Liver (tissue), 9 donors: ENCODE data around the gene RNF13. TPM values are rescaled to one million over a fixed set of nuclear protein-coding genes. Genes with fewer than 3 reads are reported as not detected.

Experiments used
- DNase-seq: peaks from one replicate; pipeline ENCODE4 v3.0.0-alpha.2; 2017; ENCODE audit warnings: low spot score
- H3K27ac ChIP-seq, 2 donors: one replicate each; pipeline ENCODE4 v1.7.0; 2013; ENCODE audit warnings: inconsistent platforms in 2 of 2, low read length in 2 of 2, control low read depth in 1 of 2, low read depth in 1 of 2, mild to moderate bottlenecking in 1 of 2
- H3K27me3 ChIP-seq, 4 donors: one replicate each; pipeline versions ENCODE4 v1.6.1 to v1.7.0; 2013; ENCODE audit warnings: low read length in 3 of 4, inconsistent platforms in 1 of 4, mild to moderate bottlenecking in 1 of 4, moderate library complexity in 1 of 4; ENCODE audit not compliant: control insufficient read depth in 4 of 4, insufficient read depth in 4 of 4
- H3K36me3 ChIP-seq, 4 donors: one replicate each; pipeline versions ENCODE4 v1.6.1 to v1.7.0; 2013; ENCODE audit warnings: low read length in 3 of 4, mild to moderate bottlenecking in 3 of 4, low read depth in 1 of 4, moderate library complexity in 1 of 4; ENCODE audit not compliant: control insufficient read depth in 4 of 4, insufficient read depth in 3 of 4
- H3K4me1 ChIP-seq, 4 donors: one replicate each; pipeline versions ENCODE4 v1.6.1 to v1.7.0; 2013; ENCODE audit warnings: low read length in 3 of 4, mild to moderate bottlenecking in 3 of 4, moderate library complexity in 1 of 4; ENCODE audit not compliant: control insufficient read depth in 4 of 4, insufficient read depth in 4 of 4
- H3K4me3 ChIP-seq, 3 donors: one replicate each; pipeline versions ENCODE4 v1.6.1 to v1.7.0; 2013; ENCODE audit warnings: low read length in 3 of 3, control low read depth in 1 of 3, low read depth in 1 of 3, mild to moderate bottlenecking in 1 of 3
- H3K9ac ChIP-seq, 2 donors: one replicate each; pipeline ENCODE4 v1.7.0; 2013; ENCODE audit warnings: low read length in 2 of 2, mild to moderate bottlenecking in 2 of 2, moderate library complexity in 2 of 2, control low read depth in 1 of 2, low read depth in 1 of 2
- H3K9me3 ChIP-seq, 4 donors: one replicate each; pipeline versions ENCODE4 v1.6.1 to v1.7.0; 2013; ENCODE audit warnings: low read length in 3 of 4; ENCODE audit not compliant: control insufficient read depth in 4 of 4
- EGR1 ChIP-seq, 2 donors: IDR thresholded peaks; 2 replicates each; pipeline ENCODE4 v1.6.1; 2016 to 2018; ENCODE audit warnings: antibody characterized with exemption in 2 of 2, low read depth in 2 of 2
- FOXA2 ChIP-seq: IDR thresholded peaks from 2 replicates; pipeline ENCODE4 v1.6.1; 2016; ENCODE audit warnings: antibody characterized with exemption
- GABPA ChIP-seq, 2 donors: IDR thresholded peaks in 1 of 2; conservative IDR thresholded peaks in 1 of 2; 2 replicates each; pipeline ENCODE4 v1.6.1; 2016; ENCODE audit warnings: antibody characterized with exemption in 2 of 2, mild to moderate bottlenecking in 1 of 2, moderate library complexity in 1 of 2
- HNF4A ChIP-seq, 2 donors: conservative IDR thresholded peaks; 2 replicates each; pipeline ENCODE4 v1.6.1; 2016; ENCODE audit warnings: antibody characterized with exemption in 2 of 2, mild to moderate bottlenecking in 2 of 2
- HNF4G ChIP-seq: IDR thresholded peaks from 2 replicates; pipeline ENCODE4 v1.6.1; 2016; ENCODE audit warnings: antibody characterized with exemption
- NR2F2 ChIP-seq: IDR thresholded peaks from 2 replicates; pipeline ENCODE4 v1.6.1; 2016; ENCODE audit warnings: antibody characterized with exemption
- REST ChIP-seq: IDR thresholded peaks from 2 replicates; pipeline ENCODE4 v1.6.1; 2016; ENCODE audit warnings: antibody characterized with exemption, mild to moderate bottlenecking
- RXRA ChIP-seq, 2 donors: IDR thresholded peaks; 2 replicates each; pipeline ENCODE4 v1.6.1; 2017 to 2018; ENCODE audit warnings: antibody characterized with exemption in 2 of 2, mild to moderate bottlenecking in 1 of 2
- SP1 ChIP-seq: IDR thresholded peaks from 2 replicates; pipeline ENCODE4 v1.6.1; 2018; ENCODE audit warnings: antibody characterized with exemption, mild to moderate bottlenecking
- YY1 ChIP-seq: IDR thresholded peaks from 2 replicates; pipeline ENCODE4 v1.6.1; 2016; ENCODE audit warnings: antibody characterized with exemption, mild to moderate bottlenecking
- ZBTB33 ChIP-seq: IDR thresholded peaks from 2 replicates; pipeline ENCODE4 v1.6.1; 2016; ENCODE audit warnings: antibody characterized with exemption
- WGBS: extraction: QIAGEN DNeasy Blood & Tissue Kit; methylation state at CpG from one replicate; pipeline ENCODE4 v1.1.7; 2013; 5-methylcytosine and 5-hydroxymethylcytosine counted together
- polyA plus RNA-seq, 2 donors: library from polyadenylated mRNA; stranded (reverse) in 1 of 2; unstranded in 1 of 2; fragments of 200-250 nt in 1 of 2; fragments of >200 nt in 1 of 2; fragmentation: Nextera tagmentation in 1 of 2; extraction: Ambion mirVana in 1 of 2; gene quantifications; one replicate each; pipeline versions ENCODE4 v1.2.1 to v1.2.3, GENCODE V29; 2013 to 2015
- total RNA-seq, 2 donors: library from RNA; depleted of rRNA; stranded (reverse); fragments of >200 nt; gene quantifications; one replicate each; pipeline ENCODE4 v1.2.3, GENCODE V29; 2014
- TF ChIP-seq, protein P1 (sequence below): fragments of 150-350 bp; IDR thresholded peaks from 2 replicates; pipeline ENCODE4 v1.5.1; 2017; ENCODE audit warnings: improper control_type of control experiment, low read depth, low read length; ENCODE audit not compliant: missing input control
- donor health status: healthy.
- donor health status: healthy.
- donor health status: healthy.
- donor health status: healthy.
- donor health status: healthy.

RNF13 gene
- total and polyA plus RNA-seq, 4 donors = 31.3 to 70.5 (median 59.9) TPM

DNA sequence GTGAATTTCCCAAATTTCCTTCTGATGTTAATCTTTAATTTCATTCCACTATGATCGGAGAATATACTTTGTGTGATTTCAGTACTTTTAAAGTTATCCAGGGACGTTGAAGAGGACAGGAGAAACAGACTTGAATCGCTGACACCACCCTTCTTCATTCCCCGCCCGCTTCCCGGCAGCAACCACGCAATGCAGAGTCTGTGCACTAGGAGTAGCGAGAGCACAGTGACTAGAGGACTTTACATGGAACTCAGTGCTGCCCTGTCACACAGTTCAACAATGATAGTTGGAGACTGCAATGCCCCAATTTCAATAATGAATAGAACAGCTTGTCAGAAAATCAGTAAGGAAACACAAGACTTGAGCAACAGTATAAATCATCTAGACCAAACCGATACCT is 73.9 kb downstream of the RNF13 start:
- TF ChIP-seq RXRA (IDR thresholded peaks at IDR 0.05) = no peak
- TF ChIP-seq YY1 = no peak
- TF ChIP-seq NR2F2 = no peak
- TF ChIP-seq HNF4G = no peak
- no peak for TF ChIP-seq REST
- no peak for TF ChIP-seq GABPA (IDR thresholded peaks at IDR 0.05 in 1 of 2, conservative IDR thresholded peaks at IDR 0.05 in 1 of 2)
- TF ChIP-seq EGR1 (IDR thresholded peaks at IDR 0.05; ENCODE audit: low read depth in 2 of 2) = no peak
- no peak for TF ChIP-seq ZBTB33
- no peak for TF ChIP-seq FOXA2
- no peak for TF ChIP-seq SP1
- TF ChIP-seq, protein P1, sequence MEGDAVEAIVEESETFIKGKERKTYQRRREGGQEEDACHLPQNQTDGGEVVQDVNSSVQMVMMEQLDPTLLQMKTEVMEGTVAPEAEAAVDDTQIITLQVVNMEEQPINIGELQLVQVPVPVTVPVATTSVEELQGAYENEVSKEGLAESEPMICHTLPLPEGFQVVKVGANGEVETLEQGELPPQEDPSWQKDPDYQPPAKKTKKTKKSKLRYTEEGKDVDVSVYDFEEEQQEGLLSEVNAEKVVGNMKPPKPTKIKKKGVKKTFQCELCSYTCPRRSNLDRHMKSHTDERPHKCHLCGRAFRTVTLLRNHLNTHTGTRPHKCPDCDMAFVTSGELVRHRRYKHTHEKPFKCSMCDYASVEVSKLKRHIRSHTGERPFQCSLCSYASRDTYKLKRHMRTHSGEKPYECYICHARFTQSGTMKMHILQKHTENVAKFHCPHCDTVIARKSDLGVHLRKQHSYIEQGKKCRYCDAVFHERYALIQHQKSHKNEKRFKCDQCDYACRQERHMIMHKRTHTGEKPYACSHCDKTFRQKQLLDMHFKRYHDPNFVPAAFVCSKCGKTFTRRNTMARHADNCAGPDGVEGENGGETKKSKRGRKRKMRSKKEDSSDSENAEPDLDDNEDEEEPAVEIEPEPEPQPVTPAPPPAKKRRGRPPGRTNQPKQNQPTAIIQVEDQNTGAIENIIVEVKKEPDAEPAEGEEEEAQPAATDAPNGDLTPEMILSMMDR = no peak
- TF ChIP-seq HNF4A (conservative IDR thresholded peaks at IDR 0.05) = no peak
- H3K27ac ChIP-seq = no peak overlapping the region
- H3K36me3 ChIP-seq = peaks cover 0 to 6% (median 0%) of the 10 kb centered on the region in 4 donors
- H3K4me1 ChIP-seq = no peaks in the 10 kb centered on the region
- no peak for DNase-seq
- 84% methylated on average over 9 of the region's 9 CpGs for WGBS
- no peak overlapping the region for H3K9ac ChIP-seq
- no peaks in the 10 kb centered on the region for H3K27me3 ChIP-seq
- no peak overlapping the region for H3K4me3 ChIP-seq
- no peaks in the 10 kb centered on the region for H3K9me3 ChIP-seq

GRCh38 chr3:149891621-149892020 is 78.6 kb downstream of the RNF13 start:
- Histone ChIP-seq H3K27ac (no peak overlapping the region), H3K9me3 (no peaks in the 10 kb centered on the region), H3K9ac (no peak overlapping the region), H3K4me3 (no peak overlapping the region), H3K4me1 (peaks cover 0 to 2% (median 0%) of the 10 kb centered on the region in 4 donors), H3K27me3 (no peaks in the 10 kb centered on the region), H3K36me3 (peaks cover 0 to 6% (median 2%) of the 10 kb centered on the region in 4 donors)
- TF ChIP-seq YY1 = no peak
- DNase-seq = no peak
